Bronchial smooth muscle cell (primary cell): ENCODE measurements around the gene ZNF668. TPM values are rescaled to one million over a fixed set of nuclear protein-coding genes. Genes with fewer than 3 reads are reported as not detected.

Experiments used
- total RNA-seq: library from RNA; depleted of rRNA; stranded (reverse); fragments of >200 nt; gene quantifications from 2 replicates; pipeline ENCODE4 v1.2.1, GENCODE V29; 2014

The ZNF668 gene
- 5.2 and 6.5 TPM in 2 replicates for total RNA-seq

GRCh38 chr16:31073970-31074813 is at the start of gene ZNF668, which contains the start of gene ZNF646:
Gene ZNF668 (minus strand): TSS chr16:31074240. CDS start chr16:31064459, 9,781 bp downstream.
Gene ZNF646 (plus strand): TSS chr16:31074422. CDS start chr16:31076325, 1,903 bp downstream.

GRCh38 chr16:31117384-31118222 is 43.6 kb upstream of the ZNF668 start, which contains the start of gene KAT8:
Gene KAT8 (plus strand): TSS chr16:31117664. CDS start chr16:31117682, 18 bp downstream.

GRCh38 chr16:31108035-31108793 is 34.2 kb upstream of the ZNF668 start, which contains the start of gene BCKDK:
Gene BCKDK (plus strand): TSS chr16:31108386. CDS start chr16:31109224, 838 bp downstream.

GRCh38 chr16:31094424-31095120 is 20.5 kb upstream of the ZNF668 start, which contains the start of gene VKORC1:
Gene VKORC1 (minus strand): TSS chr16:31094797. CDS start chr16:31094729, 68 bp downstream.

GRCh38 chr16:31088459-31089183 is 14.6 kb upstream of the ZNF668 start, which contains the start of gene PRSS53:
Gene PRSS53 (minus strand): TSS chr16:31088943. CDS start chr16:31088809, 134 bp downstream.

GRCh38 chr16:31032736-31033708 is 41.0 kb downstream of the ZNF668 start, which contains the start of gene STX4:
Gene STX4 (plus strand): TSS chr16:31033558. CDS start chr16:31033806, 248 bp downstream.

Other genes with a start within 250 kb of the ZNF668 start
- gene BCL7C, start 180.2 kb downstream of the ZNF668 start, total RNA-seq: 19.3 and 38.3 TPM in 2 replicates
- gene CTF1, start 177.6 kb downstream of the ZNF668 start, total RNA-seq: 0.94 and 4.3 TPM in 2 replicates
- 9.3 and 13.6 TPM in 2 replicates for gene FBXL19, start 150.7 kb downstream of the ZNF668 start, total RNA-seq
- 42.8 and 43.8 TPM in 2 replicates for gene ORAI3, start 125.2 kb downstream of the ZNF668 start, total RNA-seq
- gene SETD1A, start 116.5 kb downstream of the ZNF668 start, total RNA-seq: 3.0 TPM in 2 replicates
- 14.3 and 20.8 TPM in 2 replicates for gene HSD3B7, start 89.0 kb downstream of the ZNF668 start, total RNA-seq
- gene STX1B, start 63.6 kb downstream of the ZNF668 start, total RNA-seq: 1.0 and 3.5 TPM in 2 replicates
- gene STX4, start 40.7 kb downstream of the ZNF668 start, total RNA-seq: 35.1 and 38.9 TPM in 2 replicates
- gene ZNF646, start 182 bp upstream of the ZNF668 start, total RNA-seq: 9.3 and 12.0 TPM in 2 replicates
- 1.4 TPM in 2 replicates for gene PRSS53, start 14.7 kb upstream of the ZNF668 start, total RNA-seq
- gene VKORC1, start 20.6 kb upstream of the ZNF668 start, total RNA-seq: 91.7 and 95.6 TPM in 2 replicates
- gene BCKDK, start 34.1 kb upstream of the ZNF668 start, total RNA-seq: 10.4 TPM in 2 replicates
- gene KAT8, start 43.4 kb upstream of the ZNF668 start, total RNA-seq: 24.4 and 46.5 TPM in 2 replicates
- gene PRSS8, start 61.5 kb upstream of the ZNF668 start, total RNA-seq: 0.09 TPM in 1 of 2 replicates, not detected in the other
- gene PRSS36, start 75.8 kb upstream of the ZNF668 start, total RNA-seq: 0.17 and 0.47 TPM in 2 replicates
- 32.5 and 32.7 TPM in 2 replicates for gene FUS, start 105.9 kb upstream of the ZNF668 start, total RNA-seq
- gene PYCARD, start 128.5 kb upstream of the ZNF668 start, total RNA-seq: 105 and 171 TPM in 2 replicates
- under 0.01 TPM in 2 replicates for gene TRIM72, start 139.9 kb upstream of the ZNF668 start, total RNA-seq
- gene PYDC1, start 142.9 kb upstream of the ZNF668 start, total RNA-seq: not detected in 2 replicates
- under 0.01 and 0.09 TPM in 2 replicates for gene ITGAM, start 185.7 kb upstream of the ZNF668 start, total RNA-seq